HEK293 (cell line): ENCODE results near the gene TNFRSF14.

Experiments
- CTCF ChIA-PET: fragments of 350-600 bp; formaldehyde crosslinking; extraction: SDS; loops from one replicate; lab custom pipeline; 2021; ENCODE audit warnings: antibody characterized with exemption; lab: Yijun Ruan, JAX
- POLR2A ChIA-PET: fragments of 300-600 bp; formaldehyde crosslinking; extraction: SDS; loops from one replicate; lab custom pipeline; 2020; ENCODE audit warnings: antibody characterized with exemption, inconsistent platforms; lab: Yijun Ruan, JAX
- H3K27ac ChIP-seq: fragments of 200-500 bp; sonication (Bioruptor generic); 2 replicates; pipeline ENCODE4 v1.5.1; 2014; ENCODE audit warnings: low read depth, low read length, control low read depth, inconsistent platforms; ENCODE audit errors: extremely low read depth
- H3K36me3 ChIP-seq, 2 experiments: fragments of 200-500 bp in 1 of 2; sonication (Bioruptor generic) in 1 of 2; 1 replicate in 1 of 2; 2 replicates in 1 of 2; pipeline ENCODE4 v1.5.1; 2014 to 2017; ENCODE audit warnings: inconsistent platforms in 2 of 2, low read length in 2 of 2; ENCODE audit not compliant: control insufficient read depth in 2 of 2, insufficient read depth in 1 of 2
- H3K4me1 ChIP-seq: fragments of 200-500 bp; sonication (Bioruptor generic); 2 replicates; pipeline ENCODE4 v1.5.1; 2014; ENCODE audit warnings: mild to moderate bottlenecking, low read length, inconsistent platforms; ENCODE audit not compliant: control insufficient read depth, insufficient read depth
- H3K4me3 ChIP-seq: 2 replicates; pipeline ENCODE4 v1.5.1; 2011; ENCODE audit warnings: low read depth, mild to moderate bottlenecking, control low read depth, low read length, moderate library complexity
- H3K9me3 ChIP-seq: fragments of 200-500 bp; sonication (Bioruptor generic); 2 replicates; pipeline ENCODE4 v1.5.1; 2014; ENCODE audit warnings: low read depth, low read length, inconsistent platforms; ENCODE audit not compliant: control insufficient read depth, insufficient read depth
- BCL6B ChIP-seq: fragments of 450-650 bp; formaldehyde crosslinking; IDR thresholded peaks from 2 replicates; pipeline ENCODE4 v1.5.1; 2017; ENCODE audit warnings: missing biosample characterization, missing genetic modification characterization
- GLIS1 ChIP-seq: fragments of 450-650 bp; formaldehyde crosslinking; IDR thresholded peaks from 2 replicates; pipeline ENCODE4 v1.5.1; 2016; ENCODE audit warnings: missing biosample characterization, missing genetic modification characterization
- INSM2 ChIP-seq: fragments of 450-650 bp; formaldehyde crosslinking; IDR thresholded peaks from 2 replicates; pipeline ENCODE4 v1.5.1; 2016; ENCODE audit warnings: missing biosample characterization, missing genetic modification characterization
- KLF8 ChIP-seq: fragments of 450-650 bp; formaldehyde crosslinking; IDR thresholded peaks from 2 replicates; pipeline ENCODE4 v1.5.1; 2016; ENCODE audit warnings: missing biosample characterization, missing genetic modification characterization
- OSR2 ChIP-seq: fragments of 450-650 bp; formaldehyde crosslinking; IDR thresholded peaks from 2 replicates; pipeline ENCODE4 v1.5.1; 2016; ENCODE audit warnings: missing biosample characterization, missing genetic modification characterization
- PATZ1 ChIP-seq: fragments of 450-650 bp; formaldehyde crosslinking; IDR thresholded peaks from 2 replicates; pipeline ENCODE4 v1.5.1; 2016; ENCODE audit warnings: missing biosample characterization, missing genetic modification characterization
- SP3 ChIP-seq: fragments of 450-650 bp; formaldehyde crosslinking; IDR thresholded peaks from 2 replicates; pipeline ENCODE4 v1.5.1; 2016; ENCODE audit warnings: missing biosample characterization, missing genetic modification characterization
- ZBTB8A ChIP-seq: fragments of 450-650 bp; formaldehyde crosslinking; IDR thresholded peaks from 2 replicates; pipeline ENCODE4 v1.5.1; 2016; ENCODE audit warnings: missing biosample characterization, missing genetic modification characterization
- ZNF10 ChIP-seq: fragments of 450-650 bp; formaldehyde crosslinking; IDR thresholded peaks from 2 replicates; pipeline ENCODE4 v1.5.1; 2017; ENCODE audit warnings: missing biosample characterization, missing genetic modification characterization
- ZNF211 ChIP-seq: fragments of 450-650 bp; formaldehyde crosslinking; IDR thresholded peaks from 2 replicates; pipeline ENCODE4 v1.5.1; 2016; ENCODE audit warnings: low read depth, missing biosample characterization, missing genetic modification characterization
- ZNF280C ChIP-seq: fragments of 450-650 bp; formaldehyde crosslinking; IDR thresholded peaks from 2 replicates; pipeline ENCODE4 v1.5.1; 2016; ENCODE audit warnings: missing biosample characterization, missing genetic modification characterization
- ZNF404 ChIP-seq: fragments of 450-650 bp; formaldehyde crosslinking; IDR thresholded peaks from 2 replicates; pipeline ENCODE4 v1.5.1; 2017; ENCODE audit warnings: missing biosample characterization, missing genetic modification characterization
- ZNF510 ChIP-seq: fragments of 450-650 bp; formaldehyde crosslinking; IDR thresholded peaks from 2 replicates; pipeline ENCODE4 v1.5.1; 2018; ENCODE audit warnings: mild to moderate bottlenecking, missing genetic modification characterization, missing biosample characterization; ENCODE audit not compliant: insufficient replicate concordance
- ZNF518A ChIP-seq: fragments of 450-650 bp; formaldehyde crosslinking; conservative IDR thresholded peaks from 2 replicates; pipeline ENCODE4 v1.5.1; 2016; ENCODE audit warnings: low read depth, missing biosample characterization, missing genetic modification characterization
- ZNF660 ChIP-seq: fragments of 450-650 bp; IDR thresholded peaks from 2 replicates; pipeline ENCODE4 v1.5.1; 2018; ENCODE audit warnings: missing biosample characterization, mild to moderate bottlenecking, missing genetic modification characterization
- ZNF707 ChIP-seq: fragments of 450-650 bp; formaldehyde crosslinking; IDR thresholded peaks from 2 replicates; pipeline ENCODE4 v1.5.1; 2016; ENCODE audit warnings: missing biosample characterization, missing genetic modification characterization
- ZNF837 ChIP-seq: fragments of 450-650 bp; formaldehyde crosslinking; IDR thresholded peaks from 2 replicates; pipeline ENCODE4 v1.5.1; 2016; ENCODE audit warnings: missing biosample characterization, missing genetic modification characterization
- ZSCAN30 ChIP-seq: fragments of 450-650 bp; IDR thresholded peaks from 2 replicates; pipeline ENCODE4 v1.5.1; 2018; ENCODE audit warnings: missing biosample characterization, mild to moderate bottlenecking, missing genetic modification characterization, moderate library complexity

Gene TNFRSF14

GRCh38 chr1:2543543-2544092 lies 12.6 kb upstream of the TNFRSF14 start (continued):
- TF ChIP-seq ZSCAN30 (tag by site-specific recombination) (no peak), KLF8 (tag by site-specific recombination) (0 out of 2 replicates have a peak, but pooled peaks have one; percentile 14), ZNF660 (tag by site-specific recombination) (no peak), ZNF707 (tag by site-specific recombination) (no peak), OSR2 (tag by site-specific recombination) (no peak), INSM2 (tag by site-specific recombination) (no peak), ZNF280C (no peak), ZBTB8A (tag by site-specific recombination) (peak; percentile 55; the same call in 1 of the 2 replicates), SP3 (no peak), ZNF404 (tag by site-specific recombination) (no peak), ZNF510 (tag by site-specific recombination) (no peak), BCL6B (tag by site-specific recombination) (no peak), ZNF837 (tag by site-specific recombination) (no peak), ZNF518A (tag by site-specific recombination) (no peak), ZNF10 (peak; percentile 57; the same call in 1 of the 2 replicates)

- ChIA-PET CTCF (no interaction called here), POLR2A (interaction anchor here (0.5 to 1.4 kb wide), 3 partner anchors 9 to 99 kb away, joined by 3 to 8 read pairs (median 4); partner anchors contain the start of gene PANK4)
- Histone ChIP-seq H3K36me3 (no peaks in the 10 kb centered on the region), H3K4me3 (no peak overlapping the region), H3K4me1 (peaks cover 6% of the 10 kb centered on the region), H3K27ac (no peak overlapping the region), H3K9me3 (no peaks in the 10 kb centered on the region)
- TF ChIP-seq PATZ1 (tag by site-specific recombination) (0 out of 2 replicates have a peak, but pooled peaks have one; percentile 6), ZNF211 (tag by site-specific recombination) (no peak), GLIS1 (tag by site-specific recombination) (peak; percentile 43; the same call in 1 of the 2 replicates)
Observed at GRCh38 chr1:2544093-2544874, 11.9 kb upstream of the TNFRSF14 start.
